ENCODE measurements around the gene HSD11B1L.

- TF ChIP-seq POLR2A (IDR thresholded peaks at IDR 0.05) (no peak), CTCF (IDR thresholded peaks at IDR 0.05) (no peak)
Measured at GRCh38 chr19:5669212-5669611, 11.6 kb upstream of the HSD11B1L start.
